Measurements from ENCODE around the gene SRCIN1.

The SRCIN1 gene

DNA sequence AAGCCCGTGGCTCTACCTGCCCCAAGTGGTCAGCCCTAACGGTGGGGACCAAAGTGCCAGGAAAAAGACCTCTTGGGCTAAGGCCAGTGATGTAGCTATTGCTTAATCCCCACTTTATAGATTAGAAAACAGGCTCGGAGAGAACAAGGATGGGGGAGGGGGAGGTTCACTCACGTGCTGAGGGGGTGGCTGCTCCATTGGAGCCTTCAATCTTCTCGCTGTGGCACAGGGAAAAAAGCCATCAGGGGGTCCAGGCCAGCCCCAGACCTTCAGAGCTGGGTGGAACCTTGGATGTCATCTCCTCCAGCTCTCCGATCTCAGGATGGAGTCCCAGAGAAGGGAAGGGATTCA, 45.9 kb downstream of the SRCIN1 start:
- no peak for DNase-seq

DNA sequence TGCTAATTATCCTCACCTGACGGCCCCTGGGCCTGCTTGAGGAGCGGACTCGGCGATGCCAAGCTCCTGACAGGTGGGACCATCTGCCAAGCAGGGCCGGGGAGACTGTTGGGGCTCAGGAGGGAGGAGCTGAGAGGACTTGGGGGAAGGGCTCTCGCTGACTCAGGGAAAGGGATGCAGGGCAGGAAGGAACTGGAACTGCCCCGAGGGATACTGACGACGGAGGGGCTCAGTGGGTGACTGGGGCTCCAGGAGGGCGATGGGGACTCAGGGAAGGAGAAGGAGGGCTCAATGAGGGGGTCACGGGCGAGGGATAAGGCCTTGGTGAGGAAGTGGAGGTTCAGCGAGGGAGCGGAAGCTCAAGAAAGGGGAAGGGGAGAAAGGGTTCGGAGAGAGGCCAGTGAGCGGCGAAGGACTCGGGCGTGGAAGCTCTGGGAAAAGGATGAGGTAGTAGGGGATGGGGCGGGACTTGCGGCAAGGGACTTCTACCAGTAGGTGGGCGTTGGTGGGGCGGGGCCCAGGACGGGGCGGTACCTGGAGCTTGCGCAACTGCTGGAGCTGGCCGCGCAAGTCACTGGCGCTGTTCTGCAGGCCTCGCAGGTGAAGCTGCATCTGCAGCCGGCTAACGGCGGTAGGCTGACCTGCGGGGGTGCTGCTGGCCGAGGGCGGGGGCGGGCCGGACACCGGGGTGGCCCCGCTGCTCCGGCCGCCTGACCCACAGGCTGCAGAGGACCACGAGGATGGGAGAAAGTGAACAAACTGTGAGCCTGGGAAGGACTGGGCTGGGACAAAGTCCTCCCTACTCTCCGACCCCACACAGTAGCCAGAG, 46.5 kb downstream of the SRCIN1 start:
- DNase-seq: peak; percentile 90

GRCh38 chr17:38558728-38559050, 47.1 kb downstream of the SRCIN1 start:
- no peak for DNase-seq

- DNase-seq: peak; percentile 89
Observed at GRCh38 chr17:38557836-38558727, 47.7 kb downstream of the SRCIN1 start.

- DNase-seq: no peak
Observed at GRCh38 chr17:38557396-38557795, 48.4 kb downstream of the SRCIN1 start.

GRCh38 chr17:38556239-38556638, 49.5 kb downstream of the SRCIN1 start:
- DNase-seq: no peak

DNA sequence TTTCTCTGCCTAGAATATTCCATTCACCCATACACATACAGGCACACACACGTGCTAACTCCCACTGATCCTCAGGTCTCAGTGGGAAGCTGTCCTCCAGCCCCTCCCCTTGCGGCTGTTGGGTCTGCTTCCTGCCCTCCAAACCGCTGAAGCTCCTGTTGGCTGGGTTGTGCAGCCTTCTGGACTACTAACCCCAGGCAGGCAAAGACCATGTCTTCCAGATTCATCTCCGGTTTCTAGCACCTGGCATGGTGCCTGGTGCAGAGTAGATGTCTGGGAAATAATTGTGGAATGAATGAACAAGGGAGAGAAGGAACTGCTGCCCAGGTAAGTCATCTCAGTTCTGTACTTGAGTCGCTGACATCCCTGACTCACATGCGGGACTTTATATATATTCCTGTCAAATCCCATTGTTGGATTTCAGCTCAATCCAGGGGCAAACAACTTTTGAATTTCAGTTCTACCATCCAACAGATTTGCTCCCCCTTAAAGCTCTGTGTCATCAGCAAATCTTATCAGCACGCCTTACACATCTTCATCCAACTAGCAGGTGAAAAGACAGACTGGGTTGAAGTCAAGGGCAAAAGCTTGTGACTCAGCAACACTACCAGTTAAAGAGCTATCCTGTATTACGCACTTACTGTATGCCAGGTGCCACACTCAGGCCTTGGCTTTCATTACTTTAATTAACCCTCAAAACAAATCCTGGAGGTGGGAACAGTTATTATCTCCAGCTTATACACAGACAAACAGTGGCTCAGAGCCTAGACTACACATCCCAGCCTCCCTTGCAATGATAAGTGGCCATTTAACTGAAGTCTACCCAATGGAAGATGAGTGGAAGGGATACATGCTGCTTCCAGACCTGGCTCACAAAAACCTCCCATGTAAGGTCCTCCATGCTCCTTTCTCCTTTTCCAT, 51.1 kb downstream of the SRCIN1 start:
- no peak for DNase-seq

GRCh38 chr17:38552343-38552742, 53.4 kb downstream of the SRCIN1 start:
- no peak for DNase-seq

DNA sequence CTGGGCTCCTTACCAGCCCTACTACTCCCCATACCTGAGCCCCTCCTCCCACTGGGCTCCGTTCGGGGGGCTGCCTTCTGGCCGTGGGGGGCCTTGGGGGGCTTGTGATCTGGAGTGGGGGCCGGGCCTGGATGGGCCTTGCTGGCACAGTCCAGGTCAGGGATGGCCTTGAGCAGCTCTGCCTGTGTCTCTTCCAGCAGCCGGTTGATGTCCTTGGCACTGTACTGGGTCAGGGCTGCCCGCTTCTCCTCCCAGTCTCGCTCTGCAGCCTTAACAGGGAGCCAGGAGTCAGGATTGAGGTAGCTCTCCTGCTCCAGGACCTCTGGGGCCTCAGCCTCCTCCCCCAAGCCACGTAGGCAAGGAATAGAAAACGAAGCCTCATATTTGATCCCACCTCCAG, 54.6 kb downstream of the SRCIN1 start:
- no peak for DNase-seq

DNA sequence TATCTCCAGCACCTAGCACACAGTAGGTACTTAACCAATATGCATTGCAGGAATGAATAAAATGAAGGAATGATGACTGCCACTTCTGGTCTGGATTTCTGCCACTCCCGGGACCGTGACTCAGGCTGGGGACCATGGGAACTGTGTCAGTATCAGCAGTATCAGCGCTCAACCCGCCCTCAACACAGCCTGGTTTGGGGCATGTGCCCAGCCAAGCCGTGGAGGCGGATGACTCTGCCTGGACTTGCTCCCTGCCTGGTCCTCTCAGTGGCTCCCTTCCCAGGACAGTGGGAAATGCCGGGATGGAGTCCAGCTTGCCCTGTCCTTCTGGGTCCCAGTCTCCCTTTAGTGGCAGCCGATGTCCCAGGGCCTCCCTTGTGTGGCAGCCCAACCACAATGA, 55.1 kb downstream of the SRCIN1 start:
- no peak for DNase-seq

- no peak for DNase-seq
Observed at GRCh38 chr17:38549285-38549684, 56.5 kb downstream of the SRCIN1 start.

GRCh38 chr17:38547444-38547843, 58.3 kb downstream of the SRCIN1 start:
- DNase-seq: no peak

GRCh38 chr17:38546396-38546795, 59.4 kb downstream of the SRCIN1 start:
- DNase-seq: no peak

GRCh38 chr17:38545531-38546225, 60.1 kb downstream of the SRCIN1 start:
- DNase-seq: no peak

- no peak for DNase-seq
Observed at GRCh38 chr17:38544839-38545209, 60.9 kb downstream of the SRCIN1 start.

DNA sequence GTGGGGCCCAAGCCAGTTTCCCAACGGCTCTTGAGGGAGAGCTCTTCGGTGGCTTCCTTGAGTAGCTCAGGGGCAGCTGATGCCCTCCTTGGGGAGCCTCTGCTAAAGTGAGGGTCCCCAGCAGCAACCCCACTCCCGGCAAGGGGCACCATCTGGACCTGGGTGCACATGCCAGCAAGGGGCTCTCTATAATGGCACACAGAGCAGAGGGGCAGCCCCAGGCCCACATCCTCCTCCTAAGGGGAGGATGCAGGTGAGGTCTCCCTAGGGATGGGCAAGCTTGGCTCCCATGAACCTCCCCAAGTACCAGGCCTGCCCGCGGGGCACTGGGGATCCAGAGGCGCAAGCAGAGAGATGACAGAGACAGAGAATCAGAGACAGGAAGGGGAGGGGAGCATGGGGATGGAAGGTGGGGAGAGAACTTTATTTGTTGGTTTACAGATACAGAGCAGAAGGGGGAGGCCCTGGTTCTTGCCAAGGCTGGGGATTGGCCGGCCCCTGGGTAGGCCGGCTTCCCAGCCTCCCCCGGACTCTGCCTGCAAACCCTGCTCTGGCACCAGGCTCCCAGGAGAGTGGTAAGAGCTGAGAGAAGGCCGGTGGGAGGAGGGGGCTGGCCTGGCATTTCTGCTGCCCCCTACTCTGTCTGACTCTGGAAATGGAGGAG, 61.4 kb downstream of the SRCIN1 start:
- DNase-seq: no peak

DNA sequence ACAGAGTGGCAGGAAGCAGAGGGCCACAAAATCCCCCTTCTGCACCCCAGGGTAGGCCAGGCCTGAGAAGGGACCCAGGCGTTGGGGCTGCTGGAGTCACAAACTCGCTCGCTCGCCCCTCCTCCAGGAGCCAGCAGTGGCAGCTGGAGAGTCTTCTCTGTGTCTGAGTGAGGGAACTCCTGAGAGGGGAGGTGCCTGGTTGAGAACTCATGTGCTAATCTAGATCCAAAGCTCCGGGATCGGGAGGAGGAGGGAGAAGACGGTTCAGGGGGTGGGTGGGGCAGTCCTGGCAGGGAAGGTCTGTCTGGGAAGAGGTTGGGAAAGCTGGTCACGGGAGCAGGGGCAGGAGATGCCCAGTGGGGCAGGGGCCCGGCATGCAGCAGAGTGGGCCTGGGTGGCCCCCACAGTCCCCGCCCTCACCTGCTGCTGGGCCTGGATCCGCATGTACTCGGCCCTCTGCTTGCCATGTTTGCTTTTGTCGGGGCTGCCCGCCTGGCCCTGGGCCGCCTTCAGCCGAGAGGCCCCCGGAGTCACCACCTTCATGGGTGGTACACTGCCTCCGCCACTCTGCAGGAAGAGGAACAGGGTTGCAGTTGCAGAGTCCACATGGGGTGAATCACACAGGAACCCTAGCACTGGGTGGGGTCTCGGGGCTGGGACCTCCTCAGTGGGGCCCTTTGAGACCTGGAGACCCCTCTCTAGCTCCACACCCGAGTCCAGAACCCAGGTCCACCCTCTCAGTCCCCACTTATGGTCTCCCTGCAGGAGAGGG, 62.2 kb downstream of the SRCIN1 start:
- no peak for DNase-seq

DNA sequence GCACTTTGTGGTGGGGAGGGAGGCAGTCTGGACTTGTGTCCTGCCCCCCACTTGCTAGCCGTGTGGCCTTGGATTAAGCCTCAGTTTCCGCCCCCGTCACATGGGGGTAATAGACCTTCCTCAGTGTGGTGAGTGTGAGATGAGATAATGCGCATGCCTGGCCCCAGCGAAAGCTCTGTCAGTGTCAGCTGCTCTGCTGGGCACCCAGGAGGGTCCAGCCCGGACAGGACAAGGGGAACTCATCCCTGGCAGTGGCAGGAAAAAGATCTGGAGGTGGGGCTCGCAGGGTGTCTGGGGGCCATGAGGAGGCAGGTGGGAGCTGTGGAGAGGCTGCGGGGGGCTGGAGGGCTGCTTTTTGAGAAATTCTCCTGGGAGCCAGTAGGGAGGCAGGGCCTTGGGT, 63.5 kb downstream of the SRCIN1 start:
- no peak for DNase-seq

GRCh38 chr17:38541281-38541680, 64.5 kb downstream of the SRCIN1 start:
- DNase-seq: no peak

DNA sequence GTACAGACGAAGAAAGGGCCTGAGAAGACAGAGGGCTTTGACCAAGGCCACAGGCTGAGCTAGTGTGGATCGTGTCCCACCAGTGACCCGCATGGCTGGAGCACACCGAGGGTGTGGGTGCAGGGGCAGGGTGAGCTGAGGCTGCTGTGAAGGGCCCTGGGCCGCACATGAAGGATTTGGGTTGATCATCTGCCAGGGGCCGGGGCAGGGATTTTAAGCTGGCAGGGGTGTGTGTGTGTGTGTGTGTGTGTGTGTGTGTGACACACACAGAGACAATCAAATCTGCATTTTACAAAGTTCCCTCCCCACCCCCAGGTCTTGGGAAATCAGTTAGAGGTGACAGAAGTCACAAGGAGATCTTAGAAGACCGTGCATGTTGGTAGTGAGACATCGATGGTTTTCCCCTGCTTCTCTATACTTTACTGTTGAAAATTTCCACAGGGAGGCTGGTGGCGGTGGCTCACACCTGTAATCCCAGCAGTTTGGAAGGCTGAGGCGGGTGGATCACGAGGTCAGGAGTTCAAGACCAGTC, 65.2 kb downstream of the SRCIN1 start:
- DNase-seq: no peak

DNA sequence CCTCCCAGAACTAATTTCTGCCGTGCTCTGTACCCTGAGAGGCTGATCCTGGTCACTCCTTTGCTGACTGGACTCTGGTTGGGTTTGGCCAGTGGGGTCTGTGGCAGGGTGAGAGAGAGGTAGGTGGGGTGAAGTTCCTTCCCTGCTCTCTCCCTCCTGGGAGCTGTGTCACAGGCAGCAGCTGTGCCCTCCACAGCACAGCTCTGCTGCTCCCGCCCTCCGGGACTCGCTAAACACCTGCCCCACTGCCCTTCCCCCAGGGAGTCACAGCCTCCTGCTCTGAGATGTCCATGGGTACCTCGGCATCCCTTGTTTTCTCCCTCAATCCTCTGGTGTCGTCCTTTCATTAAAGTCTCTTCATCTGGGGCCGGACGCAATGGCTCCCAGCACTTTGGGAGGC, 66.4 kb downstream of the SRCIN1 start:
- DNase-seq: no peak

Measured in NCI-H1694 (cell line).